NT2/D1 (cell line): Measurements from ENCODE around the gene JAM2.
"Not testable (repeated sequence)": the region's sequence is repeated elsewhere in the genome, so short reads cannot be mapped to it uniquely, and the experiment has no call there.

Experiments used
- DNase-seq: peaks from one replicate; pipeline ENCODE4 v3.0.0-alpha.2; 2011; ENCODE audit warnings: low read depth, low spot score
- H3K27me3 ChIP-seq: 2 replicates; pipeline ENCODE4 v1.6.0; 2011; ENCODE audit warnings: mild to moderate bottlenecking; ENCODE audit not compliant: insufficient read length, insufficient read depth
- H3K36me3 ChIP-seq: 2 replicates; pipeline ENCODE4 v1.6.1; 2011; ENCODE audit warnings: mild to moderate bottlenecking, low read length, mixed read lengths; ENCODE audit not compliant: insufficient read depth, insufficient read length
- H3K4me1 ChIP-seq: 2 replicates; pipeline ENCODE4 v1.5.1; 2011; ENCODE audit not compliant: insufficient read depth, insufficient read length
- H3K4me3 ChIP-seq: 2 replicates; pipeline ENCODE4 v1.5.1; 2011; ENCODE audit warnings: low read depth; ENCODE audit not compliant: insufficient read length
- H3K9ac ChIP-seq: 2 replicates; pipeline ENCODE4 v1.6.0; 2011; ENCODE audit warnings: low read depth; ENCODE audit not compliant: insufficient read length
- H3K9me3 ChIP-seq: 2 replicates; pipeline ENCODE4 v1.5.1; 2011; ENCODE audit warnings: mild to moderate bottlenecking, low read length; ENCODE audit not compliant: insufficient read depth
- SUZ12 ChIP-seq: IDR thresholded peaks from 2 replicates; pipeline ENCODE4 v1.6.1; 2011; ENCODE audit not compliant: insufficient read length, insufficient read depth; ENCODE audit errors: extremely low read depth
- YY1 ChIP-seq: IDR thresholded peaks from 2 replicates; pipeline ENCODE4 v1.6.1; 2011; ENCODE audit not compliant: insufficient read length, insufficient read depth
- ZNF274 ChIP-seq: IDR thresholded peaks from 2 replicates; pipeline ENCODE4 v1.6.1; 2011; ENCODE audit warnings: mild to moderate bottlenecking, low read depth, low read length

Gene JAM2

GRCh38 chr21:25682382-25682781 lies 43.3 kb downstream of the JAM2 start:
- Histone ChIP-seq H3K4me3 (no peak overlapping the region), H3K36me3 (no peaks in the 10 kb centered on the region), H3K4me1 (no peaks in the 10 kb centered on the region), H3K9ac (no peak overlapping the region), H3K9me3 (no peaks in the 10 kb centered on the region), H3K27me3 (no peaks in the 10 kb centered on the region)
- no peak for DNase-seq
- TF ChIP-seq SUZ12, result no peak

GRCh38 chr21:25687787-25688186 lies 48.7 kb downstream of the JAM2 start:
- H3K9ac ChIP-seq, result no peak overlapping the region
- H3K27me3 ChIP-seq, result no peaks in the 10 kb centered on the region
- H3K36me3 ChIP-seq, result no peaks in the 10 kb centered on the region
- no peak overlapping the region for H3K4me3 ChIP-seq
- H3K4me1 ChIP-seq, result no peaks in the 10 kb centered on the region
- no peak for DNase-seq
- TF ChIP-seq ZNF274 (no peak), YY1 (no peak), SUZ12 (no peak)
- H3K9me3 ChIP-seq, result no peaks in the 10 kb centered on the region

GRCh38 chr21:25688275-25689155 lies 49.5 kb downstream of the JAM2 start:
- Histone ChIP-seq H3K4me3 (no peak overlapping the region), H3K4me1 (no peaks in the 10 kb centered on the region), H3K9ac (no peak overlapping the region), H3K27me3 (no peaks in the 10 kb centered on the region), H3K9me3 (no peaks in the 10 kb centered on the region), H3K36me3 (no peaks in the 10 kb centered on the region)
- no peak for DNase-seq
- TF ChIP-seq SUZ12, result no peak

GRCh38 chr21:25689226-25689625 lies 50.2 kb downstream of the JAM2 start:
- no peak overlapping the region for H3K4me3 ChIP-seq
- TF ChIP-seq YY1, result no peak
- TF ChIP-seq ZNF274, result no peak
- TF ChIP-seq SUZ12, result no peak
- no peak overlapping the region for H3K9ac ChIP-seq
- no peak for DNase-seq
- H3K36me3 ChIP-seq, result no peaks in the 10 kb centered on the region
- H3K27me3 ChIP-seq, result no peaks in the 10 kb centered on the region
- H3K9me3 ChIP-seq, result no peaks in the 10 kb centered on the region
- no peaks in the 10 kb centered on the region for H3K4me1 ChIP-seq

- Histone ChIP-seq H3K27me3 (no peaks in the 10 kb centered on the region), H3K9me3 (peaks cover 9% of the 10 kb centered on the region), H3K4me1 (no peaks in the 10 kb centered on the region), H3K36me3 (no peaks in the 10 kb centered on the region), H3K4me3 (no peak overlapping the region), H3K9ac (no peak overlapping the region)
- TF ChIP-seq SUZ12 (no peak), ZNF274 (no peak), YY1 (no peak)
- no peak for DNase-seq
Observed at GRCh38 chr21:25691976-25692375, 52.9 kb downstream of the JAM2 start.

- H3K9me3 ChIP-seq, result peaks cover 13% of the 10 kb centered on the region
- H3K27me3 ChIP-seq, H3K9ac ChIP-seq, H3K4me3 ChIP-seq, H3K36me3 ChIP-seq, DNase-seq, H3K4me1 ChIP-seq: not testable (repeated sequence)
Observed at GRCh38 chr21:25695461-25695860, 56.4 kb downstream of the JAM2 start.

GRCh38 chr21:25700741-25701140 lies 61.7 kb downstream of the JAM2 start:
- no peak for DNase-seq
- Histone ChIP-seq H3K27me3 (no peaks in the 10 kb centered on the region), H3K36me3 (no peaks in the 10 kb centered on the region), H3K4me1 (no peaks in the 10 kb centered on the region), H3K4me3 (no peak overlapping the region), H3K9me3 (peaks cover 13% of the 10 kb centered on the region), H3K9ac (no peak overlapping the region)
- TF ChIP-seq ZNF274, result no peak
- no peak for TF ChIP-seq SUZ12
- no peak for TF ChIP-seq YY1

- Histone ChIP-seq H3K27me3 (no peaks in the 10 kb centered on the region), H3K9ac (no peak overlapping the region), H3K36me3 (no peaks in the 10 kb centered on the region), H3K4me1 (no peaks in the 10 kb centered on the region), H3K9me3 (peaks cover 9% of the 10 kb centered on the region), H3K4me3 (no peak overlapping the region)
- TF ChIP-seq YY1, result no peak
- no peak for TF ChIP-seq ZNF274
- no peak for TF ChIP-seq SUZ12
- no peak for DNase-seq
Observed at GRCh38 chr21:25701529-25701928, 62.5 kb downstream of the JAM2 start.
